Activated CD4-positive, alpha-beta memory T cell treated with anti-CD3 and anti-CD28 coated beads, Interleukin-2, amount 10 ng/mL, durations not matched to agents 7 days and 5 days (primary cell): ENCODE results near the gene MCM3. TPM values are rescaled to one million over a fixed set of nuclear protein-coding genes. Genes with fewer than 3 reads are reported as not detected.

Experiments
- CTCF ChIA-PET: fragments of 350-600 bp; sonication (Branson Sonifier 250); formaldehyde crosslinking; loops from one replicate; lab custom pipeline; 2021; ENCODE audit warnings: antibody characterized with exemption, inconsistent platforms; lab: Charles Lee
- POLR2A ChIA-PET: fragments of 350-600 bp; sonication (Branson Sonifier 250); formaldehyde crosslinking; loops from one replicate; lab custom pipeline; 2021; ENCODE audit warnings: antibody characterized with exemption; lab: Charles Lee
- DNase-seq: peaks from one replicate; pipeline ENCODE4 v3.0.0-alpha.2; 2020
- H3K27ac Mint-ChIP-seq: one replicate; pipeline ENCODE4 v1.8.0; 2021; ENCODE audit warnings: mild to moderate bottlenecking, mixed read lengths
- H3K27me3 Mint-ChIP-seq: one replicate; pipeline ENCODE4 v1.8.0; 2021; ENCODE audit warnings: mixed read lengths
- H3K36me3 Mint-ChIP-seq: one replicate; pipeline ENCODE4 v1.8.0; 2021; ENCODE audit warnings: low read depth, mixed read lengths
- H3K4me1 Mint-ChIP-seq: one replicate; pipeline ENCODE4 v1.8.0; 2021; ENCODE audit warnings: mixed read lengths
- H3K4me3 Mint-ChIP-seq: one replicate; pipeline ENCODE4 v1.8.0; 2021; ENCODE audit warnings: mild to moderate bottlenecking, mixed read lengths
- H3K9me3 Mint-ChIP-seq: one replicate; pipeline ENCODE4 v1.8.0; 2021; ENCODE audit warnings: mixed read lengths
- total RNA-seq, 2 experiments: library from RNA; stranded (reverse); gene quantifications; one replicate each; pipeline ENCODE4 v1.2.3, GENCODE V29; 2021

Gene MCM3
- total RNA-seq, 2 experiments from 2014 or later, result 149 TPM

DNA sequence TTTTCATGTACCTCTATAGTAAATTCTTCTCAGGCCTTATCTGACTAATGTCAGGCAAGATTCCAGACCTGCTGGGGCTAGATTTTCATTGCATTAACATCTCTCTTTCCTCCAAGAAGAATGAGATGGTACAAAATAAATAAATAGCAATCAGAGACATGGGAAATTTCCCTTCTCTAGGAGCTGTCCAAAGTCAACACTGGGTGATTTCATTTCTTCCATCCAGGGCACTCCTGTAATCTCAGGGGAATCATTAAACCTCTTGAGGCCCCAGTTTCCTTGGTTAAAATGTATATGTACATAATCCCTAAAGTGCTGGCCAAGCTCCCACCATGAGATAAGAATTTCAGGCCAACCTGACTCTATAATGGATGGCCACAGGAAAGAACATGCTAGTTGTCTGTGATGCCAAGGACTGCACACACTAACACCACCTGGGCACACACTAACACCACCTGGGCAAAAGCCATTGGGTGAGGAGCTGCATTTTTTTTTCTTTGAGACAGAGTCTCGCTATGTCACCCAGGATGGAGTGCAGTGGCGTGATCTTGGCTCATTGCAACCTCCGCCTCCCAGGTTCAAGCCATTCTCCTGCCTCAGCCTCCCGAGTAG is 41.2 kb downstream of the MCM3 start:
- H3K4me1 Mint-ChIP-seq, result no peaks in the 10 kb centered on the region
- DNase-seq, result no peak
- no peak overlapping the region for H3K27ac Mint-ChIP-seq
- peaks cover 42% of the 10 kb centered on the region for H3K27me3 Mint-ChIP-seq
- H3K4me3 Mint-ChIP-seq, result no peak overlapping the region
- no peaks in the 10 kb centered on the region for H3K36me3 Mint-ChIP-seq
- ChIA-PET POLR2A (no interaction called here), CTCF (interaction anchor here (2.2 kb wide), 1 partner anchor 20 kb away, joined by 10 read pairs; no protein-coding TSS in a partner anchor)
- H3K9me3 Mint-ChIP-seq, result no peaks in the 10 kb centered on the region

DNA sequence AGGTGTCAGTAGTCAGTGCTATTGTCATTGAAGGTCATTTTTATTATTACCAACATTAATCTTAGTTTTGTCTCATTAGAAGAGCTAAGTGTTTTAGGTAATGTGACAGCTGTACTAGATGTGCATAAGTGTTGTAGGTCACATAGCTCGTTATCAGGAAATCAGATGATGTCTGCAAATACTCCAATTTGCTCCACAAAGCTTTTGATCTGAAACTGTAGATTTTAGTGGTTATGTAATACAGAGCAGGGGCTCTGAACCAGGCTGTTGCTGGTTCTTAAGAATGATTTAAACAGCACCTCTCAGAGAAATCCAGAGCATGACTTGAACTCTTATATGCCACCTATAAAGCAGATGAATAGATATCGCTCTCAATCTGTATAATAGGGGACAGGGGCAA is 42.7 kb downstream of the MCM3 start:
- H3K9me3 Mint-ChIP-seq, result no peaks in the 10 kb centered on the region
- H3K27me3 Mint-ChIP-seq, result peaks cover 46% of the 10 kb centered on the region
- no peak overlapping the region for H3K27ac Mint-ChIP-seq
- no peak for DNase-seq
- ChIA-PET POLR2A (no interaction called here), CTCF (interaction anchor here (2.2 kb wide), 1 partner anchor 22 kb away, joined by 10 read pairs; no protein-coding TSS in a partner anchor)
- no peak overlapping the region for H3K4me3 Mint-ChIP-seq
- no peaks in the 10 kb centered on the region for H3K36me3 Mint-ChIP-seq
- H3K4me1 Mint-ChIP-seq, result no peaks in the 10 kb centered on the region

DNA sequence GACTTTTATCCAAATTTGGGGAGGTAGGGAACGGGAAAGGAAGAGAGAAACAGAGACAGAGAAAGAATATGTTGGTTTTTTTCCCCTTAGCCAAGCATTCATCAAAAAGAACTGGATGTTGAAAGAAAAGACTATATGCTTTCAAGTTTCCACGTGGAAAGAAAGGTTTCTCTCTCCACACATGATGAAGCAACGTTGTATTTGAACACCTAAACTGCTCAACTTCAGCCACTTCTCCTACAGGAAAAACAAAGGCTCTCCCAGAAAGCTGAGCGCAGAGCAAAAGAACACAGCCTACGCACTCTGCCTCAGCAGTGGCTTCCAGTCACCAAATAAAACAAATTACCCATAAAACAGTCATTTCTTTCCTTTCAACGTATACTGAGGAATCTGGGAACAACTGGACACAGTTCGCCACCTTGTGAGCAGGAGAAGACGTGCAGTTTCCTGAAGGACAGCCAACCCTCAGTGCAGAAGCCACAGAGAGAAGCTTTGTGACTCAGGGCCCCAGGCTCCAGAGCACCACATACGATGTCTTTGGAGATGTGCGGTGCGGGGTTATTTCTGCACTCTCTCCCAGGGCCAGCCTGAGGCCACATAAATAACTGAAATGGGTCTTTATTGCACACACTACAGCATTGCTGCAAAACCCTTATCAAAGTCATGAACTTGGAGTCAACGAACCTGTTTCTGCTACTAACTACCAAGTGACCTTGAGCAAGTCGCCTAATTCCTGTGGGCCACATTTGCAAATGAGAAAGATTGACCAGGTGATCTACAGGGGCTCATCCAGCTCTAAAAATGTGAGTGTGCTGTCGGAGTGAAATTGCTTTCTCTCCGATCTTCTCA is 50.3 kb downstream of the MCM3 start:
- ChIA-PET CTCF (interaction anchor here (0.6 to 2.9 kb wide), 8 partner anchors 28 to 170 kb away, joined by 3 to 18 read pairs (median 4); no protein-coding TSS in a partner anchor), POLR2A (interaction anchor here (0.8 to 1.1 kb wide), 2 partner anchors 17 to 21 kb away, joined by 4 read pairs; no protein-coding TSS in a partner anchor)
- Mint-ChIP-seq H3K27me3 (peaks cover 66% of the 10 kb centered on the region), H3K9me3 (no peaks in the 10 kb centered on the region), H3K4me1 (peaks cover 16% of the 10 kb centered on the region), H3K27ac (no peak overlapping the region), H3K4me3 (no peak overlapping the region), H3K36me3 (no peaks in the 10 kb centered on the region)
- DNase-seq, result peak; percentile 42

- no peak for DNase-seq
- Mint-ChIP-seq H3K36me3 (no peaks in the 10 kb centered on the region), H3K27me3 (peaks cover 67% of the 10 kb centered on the region), H3K9me3 (no peaks in the 10 kb centered on the region), H3K27ac (no peak overlapping the region), H3K4me3 (no peak overlapping the region), H3K4me1 (peaks cover 22% of the 10 kb centered on the region)
- POLR2A ChIA-PET, result no interaction called here
- CTCF ChIA-PET, result interaction anchor here (0.9 to 2.9 kb wide), 5 partner anchors 16 to 175 kb away, joined by 3 to 18 read pairs (median 3); no protein-coding TSS in a partner anchor
Observed at GRCh38 chr6:52233005-52233404, 51.5 kb downstream of the MCM3 start.

DNA sequence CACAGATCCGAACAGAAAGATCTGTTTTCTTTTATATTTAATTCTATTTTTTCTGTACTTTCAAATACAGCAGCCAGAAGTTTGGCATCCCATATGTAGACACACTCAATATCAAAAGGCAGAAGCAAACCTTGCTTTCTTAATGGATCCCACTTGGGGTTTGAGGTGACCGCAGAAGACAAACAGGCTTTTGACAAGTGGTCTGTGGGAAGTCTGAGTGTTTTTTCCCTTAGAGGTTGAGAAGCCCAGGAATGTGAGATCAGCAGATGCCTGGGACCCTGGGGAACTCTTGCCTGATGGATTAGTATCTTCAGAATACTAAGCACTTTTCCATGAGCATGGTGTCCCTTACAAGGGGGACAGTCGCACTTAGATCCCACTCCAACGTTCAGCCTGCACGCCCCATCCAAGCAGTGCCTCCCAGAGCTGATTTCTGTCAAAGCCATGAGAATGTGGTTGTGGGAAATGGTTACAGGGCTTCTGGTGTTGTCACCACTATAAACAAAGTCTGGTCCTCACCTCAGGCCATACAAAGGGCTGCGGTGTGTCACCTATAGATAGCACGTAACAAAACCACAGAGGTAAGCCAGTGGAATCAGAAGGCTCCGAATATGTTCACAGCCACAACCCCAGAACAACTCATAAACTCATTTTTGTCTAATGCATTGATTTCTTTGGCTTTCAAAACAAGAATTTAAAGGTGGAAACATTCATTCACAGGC is 53.0 kb downstream of the MCM3 start:
- H3K4me3 Mint-ChIP-seq, result no peak overlapping the region
- no peak overlapping the region for H3K27ac Mint-ChIP-seq
- peaks cover 57% of the 10 kb centered on the region for H3K27me3 Mint-ChIP-seq
- DNase-seq, result peak; percentile 54
- H3K36me3 Mint-ChIP-seq, result no peaks in the 10 kb centered on the region
- ChIA-PET CTCF (interaction anchor here (1.0 to 2.9 kb wide), 4 partner anchors 31 to 168 kb away, joined by 3 to 18 read pairs (median 3); partner anchors contain the start of gene MCM3), POLR2A (interaction anchor here (1.2 kb wide), 2 partner anchors 19 to 159 kb away, joined by 3 read pairs; no protein-coding TSS in a partner anchor)
- H3K4me1 Mint-ChIP-seq, result peaks cover 35% of the 10 kb centered on the region
- no peaks in the 10 kb centered on the region for H3K9me3 Mint-ChIP-seq

- H3K36me3 Mint-ChIP-seq, result no peaks in the 10 kb centered on the region
- H3K9me3 Mint-ChIP-seq, result no peaks in the 10 kb centered on the region
- peaks cover 53% of the 10 kb centered on the region for H3K27me3 Mint-ChIP-seq
- CTCF ChIA-PET, result interaction anchor here (0.9 to 1.6 kb wide), 5 partner anchors 18 to 167 kb away, joined by 3 read pairs; partner anchors contain the start of gene MCM3
- H3K27ac Mint-ChIP-seq, result no peak overlapping the region
- no peak overlapping the region for H3K4me3 Mint-ChIP-seq
- H3K4me1 Mint-ChIP-seq, result peaks cover 36% of the 10 kb centered on the region
- POLR2A ChIA-PET, result interaction anchor here (1.1 to 1.2 kb wide), 3 partner anchors 20 to 160 kb away, joined by 3 read pairs; partner anchors contain the start of gene MCM3
- DNase-seq, result no peak
Observed at GRCh38 chr6:52230685-52231084, 53.9 kb downstream of the MCM3 start.

DNA sequence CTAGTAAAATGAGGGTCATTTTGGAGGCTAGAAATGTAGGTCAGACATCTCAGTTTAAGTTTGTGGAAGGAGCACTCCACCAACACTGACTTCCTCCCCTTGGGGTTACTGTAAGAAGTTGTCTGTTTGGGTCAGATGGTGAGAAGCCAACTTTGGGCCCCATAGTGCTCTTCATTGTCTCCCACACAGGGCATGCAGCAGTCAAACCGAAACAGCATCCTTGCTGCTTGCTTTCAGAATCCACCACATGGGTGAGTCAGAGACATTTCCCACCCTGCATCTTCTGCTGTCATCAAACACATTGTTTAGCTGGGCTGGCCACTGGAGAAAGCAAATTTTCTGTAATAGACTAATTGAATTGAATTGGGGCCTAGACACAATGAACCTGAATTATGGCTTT is 57.0 kb downstream of the MCM3 start:
- ChIA-PET POLR2A (interaction anchor here (0.9 to 1.7 kb wide), 2 partner anchors 58 to 163 kb away, joined by 3 to 4 read pairs; partner anchors contain the start of gene MCM3), CTCF (interaction anchor here (0.6 kb wide), 1 partner anchor 135 kb away, joined by 3 read pairs; the partner anchor contains the start of gene PAQR8)
- Mint-ChIP-seq H3K36me3 (peaks cover 6% of the 10 kb centered on the region), H3K9me3 (no peaks in the 10 kb centered on the region), H3K4me3 (no peak overlapping the region), H3K27me3 (peaks cover 55% of the 10 kb centered on the region), H3K27ac (no peak overlapping the region), H3K4me1 (peaks cover 34% of the 10 kb centered on the region)
- DNase-seq, result peak; percentile 82

- H3K9me3 Mint-ChIP-seq, result no peaks in the 10 kb centered on the region
Observed at GRCh38 chr6:52221302-52221701, 63.2 kb downstream of the MCM3 start.

DNA sequence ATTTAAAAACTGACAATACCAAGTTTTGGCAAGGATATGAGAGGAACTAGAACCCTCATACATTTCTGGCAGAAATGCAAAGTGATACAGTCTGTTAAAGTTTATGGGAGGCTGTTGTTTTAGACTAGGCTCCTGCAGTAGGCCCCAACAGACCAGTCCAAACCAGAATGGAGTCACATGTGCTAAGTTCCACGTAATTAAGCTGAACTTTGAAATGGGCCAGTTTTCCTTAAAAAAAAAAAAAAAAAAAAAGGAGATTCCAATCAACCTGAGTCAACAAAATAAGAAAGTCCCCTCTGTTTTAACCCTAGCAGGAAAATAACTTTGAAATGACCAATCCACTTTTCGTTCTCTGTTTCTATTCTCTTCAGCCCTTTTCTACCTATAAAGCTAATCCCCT is 66.8 kb downstream of the MCM3 start:
- Mint-ChIP-seq H3K4me3 (no peak overlapping the region), H3K36me3 (no peaks in the 10 kb centered on the region), H3K9me3 (no peaks in the 10 kb centered on the region), H3K27ac (no peak overlapping the region), H3K4me1 (peaks cover 13% of the 10 kb centered on the region), H3K27me3 (peaks cover 34% of the 10 kb centered on the region)
- CTCF ChIA-PET, result interaction anchor here (1.5 kb wide), 1 partner anchor 8 kb away, joined by 7 read pairs; no protein-coding TSS in a partner anchor
- no peak for DNase-seq
- POLR2A ChIA-PET, result no interaction called here

More at GRCh38 chr6:52221302-52221701, 63.2 kb downstream of the MCM3 start:
- DNase-seq, result peak; percentile 46
- Mint-ChIP-seq H3K36me3 (peaks cover 6% of the 10 kb centered on the region), H3K27ac (no peak overlapping the region), H3K4me1 (peaks cover 14% of the 10 kb centered on the region), H3K4me3 (no peak overlapping the region), H3K27me3 (peaks cover 55% of the 10 kb centered on the region)
- ChIA-PET CTCF (interaction anchor here (1.4 kb wide), 1 partner anchor 8 kb away, joined by 3 read pairs; no protein-coding TSS in a partner anchor), POLR2A (no interaction called here)

- peaks cover 36% of the 10 kb centered on the region for H3K27me3 Mint-ChIP-seq
- no peak for DNase-seq
- H3K4me1 Mint-ChIP-seq, result peaks cover 17% of the 10 kb centered on the region
- no peaks in the 10 kb centered on the region for H3K9me3 Mint-ChIP-seq
- ChIA-PET CTCF (interaction anchor here (0.6 kb wide), 1 partner anchor 156 kb away, joined by 3 read pairs; no protein-coding TSS in a partner anchor), POLR2A (no interaction called here)
- no peaks in the 10 kb centered on the region for H3K36me3 Mint-ChIP-seq
- no peak overlapping the region for H3K4me3 Mint-ChIP-seq
- no peak overlapping the region for H3K27ac Mint-ChIP-seq
Observed at GRCh38 chr6:52216932-52217575, 67.5 kb downstream of the MCM3 start.

DNA sequence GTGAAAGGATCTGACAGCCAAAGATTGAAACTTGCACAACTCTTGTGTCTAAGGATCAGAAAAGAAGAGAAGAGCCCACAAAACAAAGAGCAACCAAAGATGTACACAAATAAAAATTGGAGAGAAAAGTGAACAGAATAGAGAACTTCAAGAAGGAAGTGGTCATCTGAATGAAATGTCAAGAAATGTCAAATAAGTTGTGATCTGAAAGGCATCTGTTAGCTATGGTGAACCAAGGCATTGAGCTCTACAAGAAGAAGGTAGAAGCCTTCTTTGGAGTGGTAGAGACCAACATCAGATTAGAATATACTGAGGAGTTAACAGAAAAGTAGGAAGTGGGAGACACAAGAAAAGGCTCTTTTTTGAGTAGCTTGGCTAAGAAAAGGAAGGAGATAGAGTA is 68.8 kb downstream of the MCM3 start:
- H3K9me3 Mint-ChIP-seq, result no peaks in the 10 kb centered on the region
- no peaks in the 10 kb centered on the region for H3K36me3 Mint-ChIP-seq
- ChIA-PET POLR2A (no interaction called here), CTCF (no interaction called here)
- DNase-seq, result no peak
- H3K4me1 Mint-ChIP-seq, result peaks cover 11% of the 10 kb centered on the region
- H3K4me3 Mint-ChIP-seq, result no peak overlapping the region
- H3K27ac Mint-ChIP-seq, result no peak overlapping the region
- H3K27me3 Mint-ChIP-seq, result peaks cover 38% of the 10 kb centered on the region
